NT2/D1 (cell line): ENCODE results near the gene PTPRT.

Experiments used
- SUZ12 ChIP-seq: IDR thresholded peaks from 2 replicates; pipeline ENCODE4 v1.6.1; 2011; ENCODE audit not compliant: insufficient read length, insufficient read depth; ENCODE audit errors: extremely low read depth
- YY1 ChIP-seq: IDR thresholded peaks from 2 replicates; pipeline ENCODE4 v1.6.1; 2011; ENCODE audit not compliant: insufficient read length, insufficient read depth
- ZNF274 ChIP-seq: IDR thresholded peaks from 2 replicates; pipeline ENCODE4 v1.6.1; 2011; ENCODE audit warnings: mild to moderate bottlenecking, low read depth, low read length

GRCh38 chr20:43017241-43018030, 172.3 kb downstream of the PTPRT start:
- TF ChIP-seq YY1 = no peak
- TF ChIP-seq ZNF274 = no peak
- no peak for TF ChIP-seq SUZ12
